Liver (tissue), 9 donors: ENCODE data around the gene AFF2. TPM values are rescaled to one million over a fixed set of nuclear protein-coding genes. Genes with fewer than 3 reads are reported as not detected.

ENCODE experiments used
- DNase-seq: peaks from one replicate; pipeline ENCODE4 v3.0.0-alpha.2; 2017; ENCODE audit warnings: low spot score
- H3K27ac ChIP-seq, 2 donors: one replicate each; pipeline ENCODE4 v1.7.0; 2013; ENCODE audit warnings: inconsistent platforms in 2 of 2, low read length in 2 of 2, control low read depth in 1 of 2, low read depth in 1 of 2, mild to moderate bottlenecking in 1 of 2
- H3K27me3 ChIP-seq, 4 donors: one replicate each; pipeline versions ENCODE4 v1.6.1 to v1.7.0; 2013; ENCODE audit warnings: low read length in 3 of 4, inconsistent platforms in 1 of 4, mild to moderate bottlenecking in 1 of 4, moderate library complexity in 1 of 4; ENCODE audit not compliant: control insufficient read depth in 4 of 4, insufficient read depth in 4 of 4
- H3K36me3 ChIP-seq, 4 donors: one replicate each; pipeline versions ENCODE4 v1.6.1 to v1.7.0; 2013; ENCODE audit warnings: low read length in 3 of 4, mild to moderate bottlenecking in 3 of 4, low read depth in 1 of 4, moderate library complexity in 1 of 4; ENCODE audit not compliant: control insufficient read depth in 4 of 4, insufficient read depth in 3 of 4
- H3K4me1 ChIP-seq, 4 donors: one replicate each; pipeline versions ENCODE4 v1.6.1 to v1.7.0; 2013; ENCODE audit warnings: low read length in 3 of 4, mild to moderate bottlenecking in 3 of 4, moderate library complexity in 1 of 4; ENCODE audit not compliant: control insufficient read depth in 4 of 4, insufficient read depth in 4 of 4
- H3K4me3 ChIP-seq, 3 donors: one replicate each; pipeline versions ENCODE4 v1.6.1 to v1.7.0; 2013; ENCODE audit warnings: low read length in 3 of 3, control low read depth in 1 of 3, low read depth in 1 of 3, mild to moderate bottlenecking in 1 of 3
- H3K9ac ChIP-seq, 2 donors: one replicate each; pipeline ENCODE4 v1.7.0; 2013; ENCODE audit warnings: low read length in 2 of 2, mild to moderate bottlenecking in 2 of 2, moderate library complexity in 2 of 2, control low read depth in 1 of 2, low read depth in 1 of 2
- H3K9me3 ChIP-seq, 4 donors: one replicate each; pipeline versions ENCODE4 v1.6.1 to v1.7.0; 2013; ENCODE audit warnings: low read length in 3 of 4; ENCODE audit not compliant: control insufficient read depth in 4 of 4
- EGR1 ChIP-seq, 2 donors: IDR thresholded peaks; 2 replicates each; pipeline ENCODE4 v1.6.1; 2016 to 2018; ENCODE audit warnings: antibody characterized with exemption in 2 of 2, low read depth in 2 of 2
- FOXA1 ChIP-seq: IDR thresholded peaks from 2 replicates; pipeline ENCODE4 v1.6.1; 2016; ENCODE audit warnings: antibody characterized with exemption
- FOXA2 ChIP-seq: IDR thresholded peaks from 2 replicates; pipeline ENCODE4 v1.6.1; 2016; ENCODE audit warnings: antibody characterized with exemption
- GABPA ChIP-seq, 2 donors: IDR thresholded peaks in 1 of 2; conservative IDR thresholded peaks in 1 of 2; 2 replicates each; pipeline ENCODE4 v1.6.1; 2016; ENCODE audit warnings: antibody characterized with exemption in 2 of 2, mild to moderate bottlenecking in 1 of 2, moderate library complexity in 1 of 2
- HNF4A ChIP-seq, 2 donors: conservative IDR thresholded peaks; 2 replicates each; pipeline ENCODE4 v1.6.1; 2016; ENCODE audit warnings: antibody characterized with exemption in 2 of 2, mild to moderate bottlenecking in 2 of 2
- HNF4G ChIP-seq: IDR thresholded peaks from 2 replicates; pipeline ENCODE4 v1.6.1; 2016; ENCODE audit warnings: antibody characterized with exemption
- JUND ChIP-seq, 2 donors: IDR thresholded peaks; 2 replicates each; pipeline ENCODE4 v1.6.1; 2016; ENCODE audit warnings: antibody characterized with exemption in 2 of 2
- NR2F2 ChIP-seq: IDR thresholded peaks from 2 replicates; pipeline ENCODE4 v1.6.1; 2016; ENCODE audit warnings: antibody characterized with exemption
- RAD21 ChIP-seq, 2 donors: IDR thresholded peaks; 2 replicates each; pipeline ENCODE4 v1.6.1; 2016; ENCODE audit warnings: antibody characterized with exemption in 2 of 2, mild to moderate bottlenecking in 2 of 2
- RXRA ChIP-seq, 2 donors: IDR thresholded peaks; 2 replicates each; pipeline ENCODE4 v1.6.1; 2017 to 2018; ENCODE audit warnings: antibody characterized with exemption in 2 of 2, mild to moderate bottlenecking in 1 of 2
- SP1 ChIP-seq: IDR thresholded peaks from 2 replicates; pipeline ENCODE4 v1.6.1; 2018; ENCODE audit warnings: antibody characterized with exemption, mild to moderate bottlenecking
- TAF1 ChIP-seq: conservative IDR thresholded peaks from 2 replicates; pipeline ENCODE4 v1.6.1; 2016; ENCODE audit warnings: antibody characterized with exemption, mild to moderate bottlenecking
- YY1 ChIP-seq: IDR thresholded peaks from 2 replicates; pipeline ENCODE4 v1.6.1; 2016; ENCODE audit warnings: antibody characterized with exemption, mild to moderate bottlenecking
- WGBS: extraction: QIAGEN DNeasy Blood & Tissue Kit; methylation state at CpG from one replicate; pipeline ENCODE4 v1.1.7; 2013; 5-methylcytosine and 5-hydroxymethylcytosine counted together
- polyA plus RNA-seq, 2 donors: library from polyadenylated mRNA; stranded (reverse) in 1 of 2; unstranded in 1 of 2; fragments of 200-250 nt in 1 of 2; fragments of >200 nt in 1 of 2; fragmentation: Nextera tagmentation in 1 of 2; extraction: Ambion mirVana in 1 of 2; gene quantifications; one replicate each; pipeline versions ENCODE4 v1.2.1 to v1.2.3, GENCODE V29; 2013 to 2015
- total RNA-seq, 2 donors: library from RNA; depleted of rRNA; stranded (reverse); fragments of >200 nt; gene quantifications; one replicate each; pipeline ENCODE4 v1.2.3, GENCODE V29; 2014
- TF ChIP-seq, protein P1 (sequence below): fragments of 150-350 bp; IDR thresholded peaks from 2 replicates; pipeline ENCODE4 v1.5.1; 2017; ENCODE audit warnings: improper control_type of control experiment, low read depth, low read length; ENCODE audit not compliant: missing input control
- TF ChIP-seq, protein P2 (sequence below): IDR thresholded peaks from 2 replicates; pipeline ENCODE4 v1.6.1; 2016; ENCODE audit warnings: antibody characterized with exemption, mild to moderate bottlenecking
- TF ChIP-seq, protein P3 (sequence below): IDR thresholded peaks from 2 replicates; pipeline ENCODE4 v1.6.1; 2016; ENCODE audit warnings: antibody characterized with exemption
- TF ChIP-seq, protein P4 (sequence below): IDR thresholded peaks from 2 replicates; pipeline ENCODE4 v1.6.1; 2016; ENCODE audit warnings: antibody characterized with exemption
- TF ChIP-seq, protein P5 (sequence below): IDR thresholded peaks from 2 replicates; pipeline ENCODE4 v1.6.1; 2016; ENCODE audit warnings: antibody characterized with exemption
- donor health status: healthy.
- donor health status: healthy.
- donor health status: healthy.
- donor health status: healthy.
- donor health status: healthy.

The AFF2 gene
- total and polyA plus RNA-seq, 4 donors = 0.01 to 1.6 (median 0.50) TPM; not detected in 1

DNA sequence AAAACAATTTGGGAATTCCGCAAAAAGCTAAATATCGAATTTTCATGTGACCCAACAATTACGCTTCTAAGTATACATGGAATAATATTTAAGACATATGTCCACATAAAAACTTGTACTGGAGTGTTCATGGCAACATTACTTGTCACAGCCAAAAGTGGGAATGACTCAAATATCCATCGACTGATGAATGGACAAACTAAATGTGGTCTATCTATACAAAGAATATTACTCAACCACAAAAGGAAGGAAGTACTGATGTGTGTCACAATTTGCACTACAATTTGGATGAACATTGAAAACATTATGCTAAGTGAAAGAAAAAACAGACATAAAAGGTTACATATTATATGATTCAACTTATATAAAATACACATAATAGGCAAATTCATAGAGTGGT, 71.9 kb downstream of the AFF2 start:
- Histone ChIP-seq H3K27me3 (no peaks in the 10 kb centered on the region), H3K4me3 (no peak overlapping the region), H3K4me1 (no peaks in the 10 kb centered on the region), H3K36me3 (no peaks in the 10 kb centered on the region), H3K9ac (no peak overlapping the region), H3K27ac (no peak overlapping the region), H3K9me3 (peaks cover 0 to 3% (median 0%) of the 10 kb centered on the region in 4 donors)
- DNase-seq = no peak
- 87% methylated on average over 4 of the region's 4 CpGs for WGBS
- no peak for TF ChIP-seq NR2F2
- TF ChIP-seq, protein P1, sequence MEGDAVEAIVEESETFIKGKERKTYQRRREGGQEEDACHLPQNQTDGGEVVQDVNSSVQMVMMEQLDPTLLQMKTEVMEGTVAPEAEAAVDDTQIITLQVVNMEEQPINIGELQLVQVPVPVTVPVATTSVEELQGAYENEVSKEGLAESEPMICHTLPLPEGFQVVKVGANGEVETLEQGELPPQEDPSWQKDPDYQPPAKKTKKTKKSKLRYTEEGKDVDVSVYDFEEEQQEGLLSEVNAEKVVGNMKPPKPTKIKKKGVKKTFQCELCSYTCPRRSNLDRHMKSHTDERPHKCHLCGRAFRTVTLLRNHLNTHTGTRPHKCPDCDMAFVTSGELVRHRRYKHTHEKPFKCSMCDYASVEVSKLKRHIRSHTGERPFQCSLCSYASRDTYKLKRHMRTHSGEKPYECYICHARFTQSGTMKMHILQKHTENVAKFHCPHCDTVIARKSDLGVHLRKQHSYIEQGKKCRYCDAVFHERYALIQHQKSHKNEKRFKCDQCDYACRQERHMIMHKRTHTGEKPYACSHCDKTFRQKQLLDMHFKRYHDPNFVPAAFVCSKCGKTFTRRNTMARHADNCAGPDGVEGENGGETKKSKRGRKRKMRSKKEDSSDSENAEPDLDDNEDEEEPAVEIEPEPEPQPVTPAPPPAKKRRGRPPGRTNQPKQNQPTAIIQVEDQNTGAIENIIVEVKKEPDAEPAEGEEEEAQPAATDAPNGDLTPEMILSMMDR = no peak
- no peak for TF ChIP-seq YY1
- TF ChIP-seq TAF1 = no peak
- TF ChIP-seq RXRA (IDR thresholded peaks at IDR 0.05) = no peak
- TF ChIP-seq RAD21 (IDR thresholded peaks at IDR 0.05) = no peak
- TF ChIP-seq FOXA1 = no peak
- TF ChIP-seq, protein P2, sequence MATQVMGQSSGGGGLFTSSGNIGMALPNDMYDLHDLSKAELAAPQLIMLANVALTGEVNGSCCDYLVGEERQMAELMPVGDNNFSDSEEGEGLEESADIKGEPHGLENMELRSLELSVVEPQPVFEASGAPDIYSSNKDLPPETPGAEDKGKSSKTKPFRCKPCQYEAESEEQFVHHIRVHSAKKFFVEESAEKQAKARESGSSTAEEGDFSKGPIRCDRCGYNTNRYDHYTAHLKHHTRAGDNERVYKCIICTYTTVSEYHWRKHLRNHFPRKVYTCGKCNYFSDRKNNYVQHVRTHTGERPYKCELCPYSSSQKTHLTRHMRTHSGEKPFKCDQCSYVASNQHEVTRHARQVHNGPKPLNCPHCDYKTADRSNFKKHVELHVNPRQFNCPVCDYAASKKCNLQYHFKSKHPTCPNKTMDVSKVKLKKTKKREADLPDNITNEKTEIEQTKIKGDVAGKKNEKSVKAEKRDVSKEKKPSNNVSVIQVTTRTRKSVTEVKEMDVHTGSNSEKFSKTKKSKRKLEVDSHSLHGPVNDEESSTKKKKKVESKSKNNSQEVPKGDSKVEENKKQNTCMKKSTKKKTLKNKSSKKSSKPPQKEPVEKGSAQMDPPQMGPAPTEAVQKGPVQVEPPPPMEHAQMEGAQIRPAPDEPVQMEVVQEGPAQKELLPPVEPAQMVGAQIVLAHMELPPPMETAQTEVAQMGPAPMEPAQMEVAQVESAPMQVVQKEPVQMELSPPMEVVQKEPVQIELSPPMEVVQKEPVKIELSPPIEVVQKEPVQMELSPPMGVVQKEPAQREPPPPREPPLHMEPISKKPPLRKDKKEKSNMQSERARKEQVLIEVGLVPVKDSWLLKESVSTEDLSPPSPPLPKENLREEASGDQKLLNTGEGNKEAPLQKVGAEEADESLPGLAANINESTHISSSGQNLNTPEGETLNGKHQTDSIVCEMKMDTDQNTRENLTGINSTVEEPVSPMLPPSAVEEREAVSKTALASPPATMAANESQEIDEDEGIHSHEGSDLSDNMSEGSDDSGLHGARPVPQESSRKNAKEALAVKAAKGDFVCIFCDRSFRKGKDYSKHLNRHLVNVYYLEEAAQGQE = no peak
- TF ChIP-seq GABPA (IDR thresholded peaks at IDR 0.05 in 1 of 2, conservative IDR thresholded peaks at IDR 0.05 in 1 of 2) = no peak
- no peak for TF ChIP-seq SP1
- TF ChIP-seq EGR1 (IDR thresholded peaks at IDR 0.05; ENCODE audit: low read depth in 2 of 2) = no peak
- TF ChIP-seq, protein P3, sequence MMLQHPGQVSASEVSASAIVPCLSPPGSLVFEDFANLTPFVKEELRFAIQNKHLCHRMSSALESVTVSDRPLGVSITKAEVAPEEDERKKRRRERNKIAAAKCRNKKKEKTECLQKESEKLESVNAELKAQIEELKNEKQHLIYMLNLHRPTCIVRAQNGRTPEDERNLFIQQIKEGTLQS = no peak
- TF ChIP-seq HNF4A (conservative IDR thresholded peaks at IDR 0.05) = no peak
- TF ChIP-seq, protein P4, sequence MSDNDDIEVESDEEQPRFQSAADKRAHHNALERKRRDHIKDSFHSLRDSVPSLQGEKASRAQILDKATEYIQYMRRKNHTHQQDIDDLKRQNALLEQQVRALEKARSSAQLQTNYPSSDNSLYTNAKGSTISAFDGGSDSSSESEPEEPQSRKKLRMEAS = no peak
- no peak for TF ChIP-seq HNF4G
- TF ChIP-seq JUND (IDR thresholded peaks at IDR 0.05) = no peak
- no peak for TF ChIP-seq FOXA2
- TF ChIP-seq, protein P5, sequence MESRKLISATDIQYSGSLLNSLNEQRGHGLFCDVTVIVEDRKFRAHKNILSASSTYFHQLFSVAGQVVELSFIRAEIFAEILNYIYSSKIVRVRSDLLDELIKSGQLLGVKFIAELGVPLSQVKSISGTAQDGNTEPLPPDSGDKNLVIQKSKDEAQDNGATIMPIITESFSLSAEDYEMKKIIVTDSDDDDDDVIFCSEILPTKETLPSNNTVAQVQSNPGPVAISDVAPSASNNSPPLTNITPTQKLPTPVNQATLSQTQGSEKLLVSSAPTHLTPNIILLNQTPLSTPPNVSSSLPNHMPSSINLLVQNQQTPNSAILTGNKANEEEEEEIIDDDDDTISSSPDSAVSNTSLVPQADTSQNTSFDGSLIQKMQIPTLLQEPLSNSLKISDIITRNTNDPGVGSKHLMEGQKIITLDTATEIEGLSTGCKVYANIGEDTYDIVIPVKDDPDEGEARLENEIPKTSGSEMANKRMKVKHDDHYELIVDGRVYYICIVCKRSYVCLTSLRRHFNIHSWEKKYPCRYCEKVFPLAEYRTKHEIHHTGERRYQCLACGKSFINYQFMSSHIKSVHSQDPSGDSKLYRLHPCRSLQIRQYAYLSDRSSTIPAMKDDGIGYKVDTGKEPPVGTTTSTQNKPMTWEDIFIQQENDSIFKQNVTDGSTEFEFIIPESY = no peak
